GM19193 (cell line): Measurements from ENCODE around the gene MED8.

Experiments
- POLR2A ChIP-seq: IDR thresholded peaks from 4 replicates; pipeline ENCODE4 v1.6.1; 2011; ENCODE audit not compliant: insufficient read depth, insufficient read length; ENCODE audit errors: extremely low read depth

MED8 gene

DNA sequence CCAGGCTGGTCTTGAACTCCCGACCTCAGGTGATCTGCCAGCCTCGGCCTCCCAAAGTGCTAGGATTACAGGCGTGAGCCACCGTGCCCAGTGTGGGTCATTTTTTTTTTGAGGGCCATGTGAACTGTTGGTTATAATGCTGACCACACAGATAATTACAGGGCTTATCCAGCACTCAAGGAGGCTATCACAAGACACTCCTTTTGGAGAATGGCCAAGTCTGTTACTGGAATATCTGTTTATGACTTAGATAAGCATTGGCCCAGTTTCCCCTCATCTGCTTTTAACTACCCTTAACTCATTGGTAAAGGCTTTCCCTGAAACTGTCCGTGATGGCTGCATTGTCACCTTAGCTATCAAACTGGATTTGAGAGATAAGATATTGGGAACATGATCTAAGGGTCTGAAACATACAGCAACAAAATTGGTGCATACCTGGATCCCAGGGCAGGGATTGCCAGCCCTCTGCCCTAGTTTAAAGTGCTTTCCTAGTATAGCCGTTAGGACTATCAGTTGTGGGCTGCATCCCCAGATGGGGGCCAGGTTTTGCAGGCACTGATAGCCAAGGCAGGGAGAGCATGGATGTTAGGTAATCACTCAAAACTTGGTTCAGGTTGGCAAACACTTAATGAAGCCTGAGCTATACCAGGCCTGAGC is 15.7 kb upstream of the MED8 start:
- TF ChIP-seq POLR2A, result no peak

DNA sequence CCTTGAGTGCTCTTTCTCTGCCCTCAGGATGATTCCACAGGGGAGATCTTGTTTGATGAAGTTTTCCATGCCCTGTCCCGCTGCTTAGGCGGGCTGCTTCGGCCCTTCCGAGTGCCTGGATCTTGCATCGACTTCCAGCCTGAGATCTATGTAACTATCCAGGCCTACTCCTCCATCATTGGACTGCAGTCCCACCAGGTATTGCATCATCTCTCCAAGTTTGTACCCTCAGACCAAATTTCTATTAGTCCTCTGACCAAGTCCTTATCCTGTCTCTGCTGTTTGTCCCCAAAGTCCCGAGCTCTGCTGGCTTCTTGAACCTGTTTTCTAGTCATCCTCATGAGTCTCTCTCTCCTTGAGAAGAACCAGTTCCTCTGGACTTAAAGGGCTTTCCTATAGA is 14.8 kb upstream of the MED8 start:
- TF ChIP-seq POLR2A, result no peak

- TF ChIP-seq POLR2A, result no peak
Observed at GRCh38 chr1:43402089-43402865, 12.7 kb upstream of the MED8 start.

DNA sequence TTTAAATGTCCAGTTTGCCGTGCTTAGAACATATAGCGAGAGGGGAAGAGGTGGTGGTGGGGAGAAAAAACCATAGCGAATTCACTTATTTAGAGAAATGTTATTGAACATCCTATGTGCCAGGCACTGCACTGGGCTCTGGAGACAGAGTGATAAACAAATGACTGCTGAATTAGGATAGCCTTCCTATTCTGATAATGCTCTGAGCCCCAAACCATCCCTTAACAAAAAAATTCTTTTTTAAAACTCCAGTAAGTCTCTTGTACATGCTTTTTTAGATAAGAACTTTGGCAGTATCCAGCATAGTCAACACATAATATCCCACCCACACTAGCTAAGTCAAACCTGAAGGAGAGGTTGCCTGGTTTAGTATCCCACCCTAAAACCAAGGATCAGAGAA is 8.6 kb upstream of the MED8 start:
- TF ChIP-seq POLR2A, result no peak

DNA sequence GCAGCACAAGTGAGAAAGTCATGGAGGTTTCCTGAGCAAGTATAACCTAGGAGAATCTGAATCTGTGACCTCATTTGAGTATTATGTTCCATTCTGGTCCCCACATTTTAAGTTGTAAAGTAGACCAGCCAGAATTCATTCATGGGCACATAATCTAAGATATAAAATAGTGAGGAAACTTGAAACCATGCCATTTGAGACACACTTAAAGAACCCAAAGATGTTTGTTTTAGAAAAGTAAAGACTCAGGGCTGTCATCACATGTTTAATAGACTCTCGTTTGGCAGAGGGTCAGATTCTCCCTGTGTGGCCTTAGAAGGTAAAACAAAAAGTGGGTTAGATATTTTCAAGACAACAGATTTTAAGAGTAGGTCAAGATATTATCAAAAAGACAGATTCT is 6.5 kb upstream of the MED8 start:
- TF ChIP-seq POLR2A, result no peak

GRCh38 chr1:43395523-43395922 is 5.9 kb upstream of the MED8 start:
- TF ChIP-seq POLR2A, result no peak

DNA sequence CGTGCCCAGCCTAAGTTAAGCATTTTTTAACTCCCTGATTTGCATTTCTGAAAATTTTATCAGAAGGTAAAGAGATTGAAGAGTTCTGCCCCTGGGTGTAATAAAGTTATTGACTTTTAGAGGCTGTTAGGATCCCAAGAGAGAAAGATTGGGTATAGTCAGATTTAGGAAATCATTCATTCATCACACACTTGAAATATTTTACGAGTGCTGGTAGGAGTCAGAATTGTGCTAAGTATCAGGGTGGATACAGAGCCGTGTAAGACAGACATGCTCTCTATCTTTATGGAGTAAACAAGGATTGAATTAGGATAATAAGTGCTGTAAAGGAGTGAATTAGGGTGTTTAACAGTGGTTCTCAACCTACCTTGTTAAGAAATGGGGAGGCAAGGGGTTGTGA is 3.1 kb upstream of the MED8 start:
- TF ChIP-seq POLR2A, result no peak

- TF ChIP-seq POLR2A, result no peak
Observed at GRCh38 chr1:43388613-43389012, 987 bp downstream of the MED8 start.

- TF ChIP-seq POLR2A, result no peak
Observed at GRCh38 chr1:43387976-43388599, 1.5 kb downstream of the MED8 start.

DNA sequence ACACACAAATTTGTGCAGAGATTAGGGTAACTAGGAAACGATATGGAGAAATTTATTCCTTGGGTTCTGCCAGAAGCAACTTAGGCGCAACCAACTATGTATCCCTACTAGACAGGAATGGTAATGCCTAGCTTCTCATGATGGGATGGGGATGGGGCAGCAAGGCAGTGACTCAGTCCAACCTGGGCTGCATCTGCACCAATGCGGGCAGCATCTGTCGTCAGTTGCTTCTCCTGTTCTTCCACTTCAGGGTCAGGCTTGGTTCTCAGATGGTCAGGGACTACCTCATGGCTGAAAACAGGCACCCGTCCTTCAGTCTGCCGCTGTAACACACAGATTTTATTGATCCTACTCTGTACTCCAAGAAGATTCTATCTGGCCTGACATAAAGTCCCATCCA is 2.9 kb downstream of the MED8 start:
- no peak for TF ChIP-seq POLR2A

DNA sequence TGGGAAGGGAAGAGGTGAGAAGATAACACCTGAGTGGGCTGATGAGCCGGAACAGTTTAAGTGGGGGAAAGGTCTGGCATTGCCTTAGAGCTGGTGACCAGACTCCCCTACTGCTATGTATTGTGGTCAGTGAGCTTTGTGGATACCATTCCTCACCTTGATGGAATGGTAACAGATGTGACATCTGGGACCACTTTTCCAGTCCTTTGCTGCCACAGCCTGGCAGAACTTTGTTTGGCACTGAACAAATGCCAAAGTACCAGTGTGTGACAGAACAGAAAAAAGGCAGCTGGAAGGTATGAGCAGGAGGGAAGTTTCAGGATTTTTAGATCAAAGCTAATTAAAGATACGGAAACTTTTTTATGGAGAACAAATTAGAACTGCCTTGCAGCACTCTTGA is 6.2 kb downstream of the MED8 start:
- TF ChIP-seq POLR2A, result no peak

DNA sequence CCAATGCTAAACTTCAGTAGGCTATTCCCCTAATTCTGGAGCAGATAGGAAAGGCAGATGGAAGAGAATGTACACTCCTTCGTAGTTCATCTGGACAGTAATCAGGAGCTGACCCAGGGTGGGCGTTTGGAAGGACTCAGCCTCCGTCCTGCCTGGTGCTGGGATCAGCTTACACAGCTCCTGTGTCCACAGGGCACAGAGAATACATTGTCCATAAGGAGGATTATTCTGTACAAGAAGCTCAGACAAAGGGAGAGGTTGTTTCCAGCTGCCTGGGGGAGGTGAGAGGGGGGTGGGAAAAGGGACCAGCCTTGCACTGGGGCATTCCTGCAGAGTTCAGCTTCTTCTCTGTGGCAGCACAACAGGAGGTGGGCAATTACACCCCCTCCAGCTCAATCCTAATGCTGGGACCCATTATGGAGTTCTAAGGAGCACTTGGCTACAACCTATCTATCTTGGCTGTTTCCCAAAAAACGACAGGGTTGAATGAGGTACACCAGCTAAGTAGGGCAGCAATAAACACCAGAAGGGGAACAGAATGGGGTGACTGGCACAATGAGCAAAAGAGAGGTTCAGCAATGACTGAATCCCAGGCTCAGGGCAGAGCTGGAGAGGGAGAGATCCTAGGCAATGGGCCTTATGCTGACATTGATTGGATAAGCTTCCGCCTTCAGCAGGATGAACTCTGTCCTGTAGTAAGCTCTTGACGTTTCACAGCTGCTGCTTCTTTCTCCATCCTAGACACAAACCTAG is 7.4 kb downstream of the MED8 start:
- no peak for TF ChIP-seq POLR2A

GRCh38 chr1:43381612-43382011 is 8.0 kb downstream of the MED8 start:
- TF ChIP-seq POLR2A, result no peak

GRCh38 chr1:43379476-43379875 is 10.1 kb downstream of the MED8 start:
- TF ChIP-seq POLR2A, result no peak

GRCh38 chr1:43377831-43378230 is 11.8 kb downstream of the MED8 start:
- no peak for TF ChIP-seq POLR2A

GRCh38 chr1:43376723-43377235 is 12.8 kb downstream of the MED8 start:
- TF ChIP-seq POLR2A, result no peak
